Measurements from ENCODE around the gene CIB4.

CIB4 gene

GRCh38 chr2:26628561-26629345 is 12.4 kb downstream of the CIB4 start:
- TF ChIP-seq ZBTB7A (IDR thresholded peaks at IDR 0.05; ENCODE audit: low read depth) (no peak), TAF1 (IDR thresholded peaks at IDR 0.05; ENCODE audit: low read depth) (no peak), FOXM1 (IDR thresholded peaks at IDR 0.05; ENCODE audit: borderline replicate concordance, low read depth) (no peak), CREB1 (IDR thresholded peaks at IDR 0.05; ENCODE audit: low read depth) (no peak)
- TF ChIP-seq, protein P1, sequence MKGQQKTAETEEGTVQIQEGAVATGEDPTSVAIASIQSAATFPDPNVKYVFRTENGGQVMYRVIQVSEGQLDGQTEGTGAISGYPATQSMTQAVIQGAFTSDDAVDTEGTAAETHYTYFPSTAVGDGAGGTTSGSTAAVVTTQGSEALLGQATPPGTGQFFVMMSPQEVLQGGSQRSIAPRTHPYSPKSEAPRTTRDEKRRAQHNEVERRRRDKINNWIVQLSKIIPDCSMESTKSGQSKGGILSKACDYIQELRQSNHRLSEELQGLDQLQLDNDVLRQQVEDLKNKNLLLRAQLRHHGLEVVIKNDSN (IDR thresholded peaks at IDR 0.05) = no peak
- TF ChIP-seq, protein P2, sequence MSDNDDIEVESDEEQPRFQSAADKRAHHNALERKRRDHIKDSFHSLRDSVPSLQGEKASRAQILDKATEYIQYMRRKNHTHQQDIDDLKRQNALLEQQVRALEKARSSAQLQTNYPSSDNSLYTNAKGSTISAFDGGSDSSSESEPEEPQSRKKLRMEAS (IDR thresholded peaks at IDR 0.05) = no peak

DNA sequence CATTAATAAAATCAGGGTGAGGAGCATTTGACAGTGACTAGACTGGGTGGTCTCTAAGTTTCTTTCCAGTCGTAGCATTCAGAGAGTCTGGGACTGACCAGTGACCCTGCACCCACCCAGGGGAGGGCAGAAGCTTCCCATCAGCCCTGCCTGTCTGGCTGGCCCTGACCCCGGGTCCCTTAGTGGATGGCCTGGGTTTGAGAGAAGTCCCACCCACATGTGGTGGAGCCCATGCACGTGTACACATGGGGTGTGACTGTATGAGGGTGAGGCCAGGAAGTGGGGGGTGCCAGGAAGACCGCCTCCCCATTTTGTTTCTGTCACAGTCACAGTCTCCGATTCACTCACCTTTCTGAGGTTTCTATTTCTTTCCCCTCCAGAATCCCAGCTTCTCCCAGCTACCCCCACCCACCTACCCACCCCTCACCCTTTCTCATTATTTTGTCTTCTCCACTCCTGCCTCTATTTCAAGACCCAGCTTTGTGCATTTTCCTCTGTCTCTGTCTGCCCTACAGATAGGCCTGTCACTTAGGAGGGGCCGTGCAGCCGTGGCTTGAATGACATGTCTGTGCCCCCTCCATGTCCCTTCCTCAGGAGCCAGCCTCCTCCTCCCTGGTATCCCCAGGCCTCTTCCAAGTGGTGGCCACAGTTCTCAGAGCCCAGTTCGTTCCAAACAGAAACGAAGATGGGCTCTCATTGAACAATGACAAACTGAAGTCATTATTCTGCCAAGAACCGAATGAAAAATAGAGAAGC is 13.6 kb downstream of the CIB4 start:
- TF ChIP-seq TAF1 (IDR thresholded peaks at IDR 0.05; ENCODE audit: low read depth) (no peak), EGR1 (IDR thresholded peaks at IDR 0.05) (no peak)

- TF ChIP-seq, protein P3, sequence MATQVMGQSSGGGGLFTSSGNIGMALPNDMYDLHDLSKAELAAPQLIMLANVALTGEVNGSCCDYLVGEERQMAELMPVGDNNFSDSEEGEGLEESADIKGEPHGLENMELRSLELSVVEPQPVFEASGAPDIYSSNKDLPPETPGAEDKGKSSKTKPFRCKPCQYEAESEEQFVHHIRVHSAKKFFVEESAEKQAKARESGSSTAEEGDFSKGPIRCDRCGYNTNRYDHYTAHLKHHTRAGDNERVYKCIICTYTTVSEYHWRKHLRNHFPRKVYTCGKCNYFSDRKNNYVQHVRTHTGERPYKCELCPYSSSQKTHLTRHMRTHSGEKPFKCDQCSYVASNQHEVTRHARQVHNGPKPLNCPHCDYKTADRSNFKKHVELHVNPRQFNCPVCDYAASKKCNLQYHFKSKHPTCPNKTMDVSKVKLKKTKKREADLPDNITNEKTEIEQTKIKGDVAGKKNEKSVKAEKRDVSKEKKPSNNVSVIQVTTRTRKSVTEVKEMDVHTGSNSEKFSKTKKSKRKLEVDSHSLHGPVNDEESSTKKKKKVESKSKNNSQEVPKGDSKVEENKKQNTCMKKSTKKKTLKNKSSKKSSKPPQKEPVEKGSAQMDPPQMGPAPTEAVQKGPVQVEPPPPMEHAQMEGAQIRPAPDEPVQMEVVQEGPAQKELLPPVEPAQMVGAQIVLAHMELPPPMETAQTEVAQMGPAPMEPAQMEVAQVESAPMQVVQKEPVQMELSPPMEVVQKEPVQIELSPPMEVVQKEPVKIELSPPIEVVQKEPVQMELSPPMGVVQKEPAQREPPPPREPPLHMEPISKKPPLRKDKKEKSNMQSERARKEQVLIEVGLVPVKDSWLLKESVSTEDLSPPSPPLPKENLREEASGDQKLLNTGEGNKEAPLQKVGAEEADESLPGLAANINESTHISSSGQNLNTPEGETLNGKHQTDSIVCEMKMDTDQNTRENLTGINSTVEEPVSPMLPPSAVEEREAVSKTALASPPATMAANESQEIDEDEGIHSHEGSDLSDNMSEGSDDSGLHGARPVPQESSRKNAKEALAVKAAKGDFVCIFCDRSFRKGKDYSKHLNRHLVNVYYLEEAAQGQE (IDR thresholded peaks at IDR 0.05; ENCODE audit: low read depth) = no peak
- TF ChIP-seq, protein P1 (IDR thresholded peaks at IDR 0.05) = no peak
- TF ChIP-seq, protein P2 (IDR thresholded peaks at IDR 0.05) = no peak
Measured at GRCh38 chr2:26626606-26627005, 14.6 kb downstream of the CIB4 start.

- TF ChIP-seq CREB1 (IDR thresholded peaks at IDR 0.05; ENCODE audit: low read depth) (no peak), EGR1 (IDR thresholded peaks at IDR 0.05) (no peak), TEAD4 (IDR thresholded peaks at IDR 0.05) (no peak)
- TF ChIP-seq, protein P3 (IDR thresholded peaks at IDR 0.05; ENCODE audit: low read depth) = no peak
Measured at GRCh38 chr2:26623541-26624495, 17.3 kb downstream of the CIB4 start.

DNA sequence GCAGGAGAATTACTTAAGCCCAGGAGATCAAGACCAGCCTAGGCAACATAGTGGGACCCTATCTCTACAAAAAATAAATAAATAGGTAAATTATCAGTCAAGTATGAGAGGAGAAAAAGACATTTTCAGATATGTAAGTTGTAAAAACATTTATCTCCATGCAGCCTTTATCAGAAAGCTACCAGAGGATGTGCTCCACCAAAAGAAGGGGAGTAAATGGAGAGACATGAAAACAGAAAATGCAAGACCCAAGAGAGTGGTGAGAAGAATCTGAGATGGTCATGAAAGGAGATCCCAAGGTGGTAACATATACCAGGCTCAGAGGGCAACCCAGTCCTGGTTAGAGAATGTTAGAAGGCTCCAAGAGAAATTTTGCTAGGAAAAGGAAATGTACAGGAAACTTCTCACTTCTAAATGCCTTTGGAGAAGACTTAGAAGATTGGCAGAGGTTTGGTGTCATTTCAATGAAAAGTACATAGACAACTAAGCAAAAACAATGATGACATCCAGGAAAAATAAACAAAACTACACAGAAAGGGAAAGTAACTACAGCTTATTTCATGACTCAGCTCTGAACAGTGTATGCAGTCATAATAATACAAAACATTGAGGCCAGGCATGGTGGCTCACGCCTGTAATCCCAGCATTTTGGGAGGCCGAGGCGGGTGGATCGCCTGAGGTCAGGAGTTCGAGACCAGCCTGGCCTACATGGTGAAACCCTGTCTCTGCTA is 19.5 kb downstream of the CIB4 start:
- TF ChIP-seq YY1 (IDR thresholded peaks at IDR 0.05; ENCODE audit: low read depth) (no peak), TEAD4 (IDR thresholded peaks at IDR 0.05) (no peak), TCF12 (IDR thresholded peaks at IDR 0.05; ENCODE audit: low read depth) (no peak), EP300 (IDR thresholded peaks at IDR 0.05; ENCODE audit: borderline replicate concordance) (no peak), FOXM1 (IDR thresholded peaks at IDR 0.05; ENCODE audit: borderline replicate concordance, low read depth) (no peak), RAD21 (IDR thresholded peaks at IDR 0.05; ENCODE audit: low read depth) (no peak), CEBPB (IDR thresholded peaks at IDR 0.05) (no peak), CREB1 (IDR thresholded peaks at IDR 0.05; ENCODE audit: low read depth) (no peak), TAF1 (IDR thresholded peaks at IDR 0.05; ENCODE audit: low read depth) (no peak), ZBTB7A (IDR thresholded peaks at IDR 0.05; ENCODE audit: low read depth) (no peak), NFIC (IDR thresholded peaks at IDR 0.05) (no peak), EGR1 (IDR thresholded peaks at IDR 0.05) (no peak)
- TF ChIP-seq, protein P2 (IDR thresholded peaks at IDR 0.05) = no peak
- TF ChIP-seq, protein P3 (IDR thresholded peaks at IDR 0.05; ENCODE audit: low read depth) = no peak
- TF ChIP-seq, protein P1 (IDR thresholded peaks at IDR 0.05) = no peak
